Testis (tissue), 3 donors: ENCODE data around the gene P2RY10. TPM values are rescaled to one million over a fixed set of nuclear protein-coding genes. Genes with fewer than 3 reads are reported as not detected.

Experiments used
- DNase-seq: peaks from one replicate; pipeline ENCODE4 v3.0.0-alpha.2; 2019
- H3K27ac ChIP-seq, 2 donors: fragments of 200-600 bp; sonication (generic); one replicate each; pipeline ENCODE4 v1.5.1; 2019
- H3K27me3 ChIP-seq: fragments of 200-600 bp; sonication (generic); one replicate; pipeline ENCODE4 v1.5.1; 2019
- H3K36me3 ChIP-seq: fragments of 200-600 bp; sonication (generic); one replicate; pipeline ENCODE4 v1.5.1; 2017; ENCODE audit warnings: low read depth; ENCODE audit errors: missing control alignments
- H3K4me1 ChIP-seq: fragments of 200-600 bp; sonication (generic); one replicate; pipeline ENCODE4 v1.5.1; 2019
- H3K4me3 ChIP-seq, 2 donors: fragments of 200-600 bp; sonication (generic); one replicate each; pipeline ENCODE4 v1.5.1; 2017 to 2019
- H3K9me3 ChIP-seq: fragments of 200-600 bp; sonication (generic); one replicate; pipeline ENCODE4 v1.5.1; 2017
- POLR2A ChIP-seq: fragments of 450-650 bp; IDR thresholded peaks from one replicate; pipeline ENCODE4 v1.6.1; 2017; ENCODE audit warnings: antibody characterized with exemption, mild to moderate bottlenecking, moderate library complexity
- WGBS, 2 donors: methylation state at CpG; one replicate each; pipeline ENCODE4 v1.1.5; 2018; 5-methylcytosine and 5-hydroxymethylcytosine counted together
- intact Hi-C: fragments of 100-400 bp; cut with DNase I; formaldehyde crosslinking; loops from one replicate; pipeline ENCODE4 v1.15.1; 2023; ENCODE audit warnings: low total_unique reads
- polyA plus RNA-seq: library from polyadenylated mRNA; stranded (reverse); fragments of 350-450 nt; fragmentation: Illumina TruSeq; extraction: RNeasy Lipid Tissue Mini Kit (QIAGEN cat#74804); gene quantifications from one replicate; pipeline ENCODE4 v1.2.3, GENCODE V29; 2014; ENCODE audit warnings: low read depth, low replicate concordance; ENCODE audit not compliant: insufficient read depth
- total RNA-seq, 2 donors: library from RNA; depleted of rRNA; stranded (reverse); fragments of >200 nt; gene quantifications; one replicate each; pipeline ENCODE4 v1.2.3, GENCODE V29; 2016
- TF ChIP-seq, protein P1 (sequence below), 3 experiments: fragments of 450-650 bp in 2 of 3; fragments of 200-600 bp in 1 of 3; sonication (generic) in 1 of 3; IDR thresholded peaks; one replicate each; pipeline ENCODE4 v1.5.1; 2016 to 2019; ENCODE audit warnings: antibody characterized with exemption in 3 of 3, mild to moderate bottlenecking in 2 of 3, moderate library complexity in 1 of 3

Gene P2RY10
- total and polyA plus RNA-seq, 3 donors from 2014 or later, result 0.46 to 0.81 TPM; not detected in 1

DNA sequence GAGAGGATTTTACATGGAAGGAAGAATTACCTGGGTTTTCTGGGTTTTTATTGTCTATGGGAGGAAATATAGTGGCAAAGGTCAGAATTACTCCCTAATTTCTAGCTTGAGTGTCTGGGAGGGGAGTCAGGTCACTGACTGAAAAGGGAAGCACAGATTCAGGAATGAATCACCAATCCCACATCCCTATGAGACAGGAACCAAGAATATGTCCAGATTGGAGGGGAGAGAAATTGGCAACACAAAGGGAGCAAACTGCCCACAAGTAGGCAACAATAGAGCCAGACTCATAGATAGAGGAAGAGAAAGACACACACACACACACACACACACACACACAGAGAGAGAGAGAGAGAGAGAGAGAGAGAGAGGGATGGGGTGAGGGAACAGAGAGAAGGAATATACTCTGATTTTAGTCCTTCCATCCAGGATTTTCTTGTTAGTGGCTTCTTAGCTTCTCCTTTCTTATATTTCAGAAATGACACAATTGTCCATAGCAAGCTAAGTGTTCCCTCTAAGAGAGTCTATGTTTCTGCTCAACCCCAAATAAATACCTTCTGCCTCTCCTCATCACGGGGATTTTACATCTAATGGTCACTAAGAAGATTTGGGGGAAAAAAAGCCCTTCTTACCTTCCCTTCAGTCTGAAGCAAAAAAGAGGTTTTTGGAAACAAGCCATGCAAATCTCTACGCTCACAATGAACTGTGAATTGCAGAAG, 12.0 kb downstream of the P2RY10 start:
- Histone ChIP-seq H3K9me3 (no peaks in the 10 kb centered on the region), H3K4me1 (no peaks in the 10 kb centered on the region), H3K27me3 (no peaks in the 10 kb centered on the region), H3K4me3 (no peak overlapping the region), H3K27ac (no peak overlapping the region), H3K36me3 (no peaks in the 10 kb centered on the region)
- no peak for DNase-seq
- WGBS, 2 donors, result 63 to 73% methylated on average over 2 of the region's 2 CpGs
- TF ChIP-seq, protein P1, sequence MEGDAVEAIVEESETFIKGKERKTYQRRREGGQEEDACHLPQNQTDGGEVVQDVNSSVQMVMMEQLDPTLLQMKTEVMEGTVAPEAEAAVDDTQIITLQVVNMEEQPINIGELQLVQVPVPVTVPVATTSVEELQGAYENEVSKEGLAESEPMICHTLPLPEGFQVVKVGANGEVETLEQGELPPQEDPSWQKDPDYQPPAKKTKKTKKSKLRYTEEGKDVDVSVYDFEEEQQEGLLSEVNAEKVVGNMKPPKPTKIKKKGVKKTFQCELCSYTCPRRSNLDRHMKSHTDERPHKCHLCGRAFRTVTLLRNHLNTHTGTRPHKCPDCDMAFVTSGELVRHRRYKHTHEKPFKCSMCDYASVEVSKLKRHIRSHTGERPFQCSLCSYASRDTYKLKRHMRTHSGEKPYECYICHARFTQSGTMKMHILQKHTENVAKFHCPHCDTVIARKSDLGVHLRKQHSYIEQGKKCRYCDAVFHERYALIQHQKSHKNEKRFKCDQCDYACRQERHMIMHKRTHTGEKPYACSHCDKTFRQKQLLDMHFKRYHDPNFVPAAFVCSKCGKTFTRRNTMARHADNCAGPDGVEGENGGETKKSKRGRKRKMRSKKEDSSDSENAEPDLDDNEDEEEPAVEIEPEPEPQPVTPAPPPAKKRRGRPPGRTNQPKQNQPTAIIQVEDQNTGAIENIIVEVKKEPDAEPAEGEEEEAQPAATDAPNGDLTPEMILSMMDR (IDR thresholded peaks at IDR 0.05), result no peak
- TF ChIP-seq POLR2A, result no peak
- intact Hi-C loops, result no loop called here

DNA sequence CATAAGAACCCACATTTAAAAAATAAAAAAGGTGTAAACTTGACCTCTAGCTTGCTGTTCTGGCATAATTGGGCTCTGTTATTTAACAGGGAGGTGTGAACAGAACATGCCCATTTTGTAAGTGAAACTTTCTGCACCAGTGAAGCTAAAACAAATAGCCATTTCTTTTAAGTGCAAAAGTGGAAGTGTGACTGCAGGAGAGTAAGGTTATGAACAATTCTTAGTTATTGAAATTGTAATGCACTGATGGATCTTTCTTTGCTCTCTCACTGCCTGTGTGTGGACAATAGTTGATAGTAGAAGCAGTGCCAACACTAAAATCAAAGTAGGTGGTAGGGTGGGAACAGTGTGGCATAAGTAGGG, 12.6 kb downstream of the P2RY10 start:
- no peaks in the 10 kb centered on the region for H3K9me3 ChIP-seq
- no peak overlapping the region for H3K4me3 ChIP-seq
- intact Hi-C loops, result no loop called here
- no peak for TF ChIP-seq POLR2A
- TF ChIP-seq, protein P1 (IDR thresholded peaks at IDR 0.05), result no peak
- no peaks in the 10 kb centered on the region for H3K36me3 ChIP-seq
- no peaks in the 10 kb centered on the region for H3K27me3 ChIP-seq
- no peaks in the 10 kb centered on the region for H3K4me1 ChIP-seq
- H3K27ac ChIP-seq, result no peak overlapping the region
- no peak for DNase-seq

DNA sequence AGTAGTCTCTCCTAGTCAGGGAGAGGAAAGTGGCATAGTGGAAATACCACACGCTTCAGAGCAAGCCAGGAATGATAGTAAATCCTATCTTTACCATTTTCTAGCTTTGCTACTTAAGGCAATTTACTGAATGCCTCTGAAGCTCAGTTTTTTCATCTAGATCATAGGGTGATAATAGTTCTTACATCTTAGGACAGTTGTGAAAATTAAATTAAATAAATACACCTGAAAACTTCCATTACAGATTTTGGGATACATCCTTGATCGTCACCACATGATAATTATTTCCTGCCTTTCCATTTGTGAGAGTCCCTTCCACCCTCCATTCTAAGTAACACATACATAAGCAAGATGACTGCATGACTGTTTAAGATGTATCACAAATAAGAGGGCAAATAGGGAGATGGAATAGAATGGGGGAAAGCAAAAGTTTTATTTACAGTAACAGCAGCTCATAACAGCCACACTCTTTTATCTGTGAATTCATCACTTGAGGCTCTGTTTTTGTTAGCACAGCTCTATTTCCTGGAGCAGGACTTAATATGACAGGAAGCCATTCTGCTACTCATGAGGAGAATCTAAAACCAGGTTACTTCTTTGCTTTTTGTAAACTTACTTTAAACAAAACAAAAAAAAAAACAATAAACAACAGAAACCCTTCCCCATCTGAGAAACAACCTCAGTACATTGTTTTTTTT, 13.4 kb downstream of the P2RY10 start:
- Histone ChIP-seq H3K9me3 (no peaks in the 10 kb centered on the region), H3K27me3 (no peaks in the 10 kb centered on the region), H3K4me3 (no peak overlapping the region), H3K36me3 (no peaks in the 10 kb centered on the region), H3K27ac (no peak overlapping the region), H3K4me1 (no peaks in the 10 kb centered on the region)
- 90 to 92% methylated on average over 2 of the region's 2 CpGs for WGBS, 2 donors
- DNase-seq, result no peak
- TF ChIP-seq POLR2A, result no peak
- TF ChIP-seq, protein P1 (IDR thresholded peaks at IDR 0.05), result no peak
- intact Hi-C loops, result no loop called here

DNA sequence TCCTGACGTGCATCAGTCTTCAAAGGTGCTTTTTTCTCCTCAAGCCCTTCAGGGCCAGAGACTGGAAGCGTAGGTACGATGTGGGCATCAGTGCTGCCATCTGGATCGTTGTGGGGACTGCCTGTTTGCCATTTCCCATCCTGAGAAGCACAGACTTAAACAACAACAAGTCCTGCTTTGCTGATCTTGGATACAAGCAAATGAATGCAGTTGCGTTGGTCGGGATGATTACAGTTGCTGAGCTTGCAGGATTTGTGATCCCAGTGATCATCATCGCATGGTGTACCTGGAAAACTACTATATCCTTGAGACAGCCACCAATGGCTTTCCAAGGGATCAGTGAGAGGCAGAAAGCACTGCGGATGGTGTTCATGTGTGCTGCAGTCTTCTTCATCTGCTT, 15.7 kb downstream of the P2RY10 start:
- no peaks in the 10 kb centered on the region for H3K9me3 ChIP-seq
- 59 to 76% methylated on average over 6 to 8 of the region's 8 CpGs for WGBS, 2 donors
- H3K4me3 ChIP-seq, result no peak overlapping the region
- no peaks in the 10 kb centered on the region for H3K27me3 ChIP-seq
- TF ChIP-seq POLR2A, result no peak
- TF ChIP-seq, protein P1 (IDR thresholded peaks at IDR 0.05), result no peak
- intact Hi-C loops, result no loop called here
- no peaks in the 10 kb centered on the region for H3K4me1 ChIP-seq
- DNase-seq, result no peak
- H3K27ac ChIP-seq, result no peak overlapping the region
- H3K36me3 ChIP-seq, result no peaks in the 10 kb centered on the region
